Panc1 (cell line): Measurements from ENCODE around the gene TMC8.

Source experiments
- POLR2AphosphoS5 ChIP-seq: IDR thresholded peaks from 2 replicates; pipeline ENCODE4 v1.6.1; 2012; ENCODE audit warnings: mild to moderate bottlenecking, low read depth, low read length, moderate library complexity
- SIN3A ChIP-seq: IDR thresholded peaks from 2 replicates; pipeline ENCODE4 v1.6.1; 2012; ENCODE audit warnings: low read depth, mild to moderate bottlenecking, low read length, moderate library complexity, borderline replicate concordance; ENCODE audit not compliant: insufficient read depth
- TCF7L2 ChIP-seq: IDR thresholded peaks from 2 replicates; pipeline ENCODE4 v1.6.1; 2011; ENCODE audit warnings: mild to moderate bottlenecking, low read depth, low read length, inconsistent platforms
- TF ChIP-seq, protein P1 (sequence below): fragments of 450-650 bp; IDR thresholded peaks from 2 replicates; pipeline ENCODE4 v1.5.1; 2017; ENCODE audit warnings: mild to moderate bottlenecking
- TF ChIP-seq, protein P2 (sequence below), 2 experiments: IDR thresholded peaks; 2 replicates each; pipeline ENCODE4 v1.6.1; 2011 to 2012; ENCODE audit warnings: low read depth in 2 of 2, control low read depth in 1 of 2, low read length in 1 of 2, mild to moderate bottlenecking in 1 of 2, moderate library complexity in 1 of 2; ENCODE audit not compliant: insufficient read depth in 1 of 2

DNA sequence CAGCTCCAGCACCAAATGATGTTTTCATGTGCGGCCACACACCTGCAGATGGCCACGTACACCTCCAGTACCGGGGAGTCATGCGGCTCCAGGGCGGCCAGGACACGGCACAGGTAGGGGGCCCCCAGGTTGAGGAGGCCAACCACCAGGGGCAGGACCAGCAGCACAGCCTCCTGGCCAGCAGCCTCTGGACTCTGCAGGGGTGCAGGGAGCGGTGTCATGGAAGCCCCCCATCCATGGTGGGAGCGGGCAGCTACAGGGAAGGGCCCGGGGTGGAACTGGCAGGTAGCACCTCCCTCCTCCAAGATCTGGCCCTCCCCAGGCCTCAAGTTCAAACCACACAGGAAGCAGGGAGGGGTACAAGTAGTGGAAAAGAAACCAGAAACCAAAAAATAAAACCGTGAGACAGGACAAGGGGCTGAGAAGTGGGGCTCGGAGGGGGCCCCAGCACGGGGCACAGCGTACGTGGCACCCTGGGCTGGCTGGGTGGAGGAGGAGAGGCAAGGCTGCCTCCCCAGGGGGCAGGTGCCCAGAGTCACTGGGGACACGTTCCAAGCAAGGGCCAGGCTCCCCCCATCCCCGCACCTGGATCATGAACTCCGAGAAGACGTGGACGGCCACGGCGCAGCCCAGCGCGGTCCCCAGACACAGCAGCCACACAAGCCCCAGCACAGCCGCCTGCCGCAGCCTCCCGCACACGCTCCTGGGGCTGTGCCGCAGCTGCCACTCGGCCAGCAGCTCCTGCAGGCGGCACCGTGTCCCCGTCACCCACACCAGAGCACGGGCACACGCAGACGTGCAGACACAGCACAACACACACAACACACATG is 9.4 kb upstream of the TMC8 start:
- TF ChIP-seq, protein P1, sequence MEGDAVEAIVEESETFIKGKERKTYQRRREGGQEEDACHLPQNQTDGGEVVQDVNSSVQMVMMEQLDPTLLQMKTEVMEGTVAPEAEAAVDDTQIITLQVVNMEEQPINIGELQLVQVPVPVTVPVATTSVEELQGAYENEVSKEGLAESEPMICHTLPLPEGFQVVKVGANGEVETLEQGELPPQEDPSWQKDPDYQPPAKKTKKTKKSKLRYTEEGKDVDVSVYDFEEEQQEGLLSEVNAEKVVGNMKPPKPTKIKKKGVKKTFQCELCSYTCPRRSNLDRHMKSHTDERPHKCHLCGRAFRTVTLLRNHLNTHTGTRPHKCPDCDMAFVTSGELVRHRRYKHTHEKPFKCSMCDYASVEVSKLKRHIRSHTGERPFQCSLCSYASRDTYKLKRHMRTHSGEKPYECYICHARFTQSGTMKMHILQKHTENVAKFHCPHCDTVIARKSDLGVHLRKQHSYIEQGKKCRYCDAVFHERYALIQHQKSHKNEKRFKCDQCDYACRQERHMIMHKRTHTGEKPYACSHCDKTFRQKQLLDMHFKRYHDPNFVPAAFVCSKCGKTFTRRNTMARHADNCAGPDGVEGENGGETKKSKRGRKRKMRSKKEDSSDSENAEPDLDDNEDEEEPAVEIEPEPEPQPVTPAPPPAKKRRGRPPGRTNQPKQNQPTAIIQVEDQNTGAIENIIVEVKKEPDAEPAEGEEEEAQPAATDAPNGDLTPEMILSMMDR: no peak
- TF ChIP-seq POLR2AphosphoS5 (no peak), SIN3A (no peak), TCF7L2 (no peak)
- TF ChIP-seq, protein P2, sequence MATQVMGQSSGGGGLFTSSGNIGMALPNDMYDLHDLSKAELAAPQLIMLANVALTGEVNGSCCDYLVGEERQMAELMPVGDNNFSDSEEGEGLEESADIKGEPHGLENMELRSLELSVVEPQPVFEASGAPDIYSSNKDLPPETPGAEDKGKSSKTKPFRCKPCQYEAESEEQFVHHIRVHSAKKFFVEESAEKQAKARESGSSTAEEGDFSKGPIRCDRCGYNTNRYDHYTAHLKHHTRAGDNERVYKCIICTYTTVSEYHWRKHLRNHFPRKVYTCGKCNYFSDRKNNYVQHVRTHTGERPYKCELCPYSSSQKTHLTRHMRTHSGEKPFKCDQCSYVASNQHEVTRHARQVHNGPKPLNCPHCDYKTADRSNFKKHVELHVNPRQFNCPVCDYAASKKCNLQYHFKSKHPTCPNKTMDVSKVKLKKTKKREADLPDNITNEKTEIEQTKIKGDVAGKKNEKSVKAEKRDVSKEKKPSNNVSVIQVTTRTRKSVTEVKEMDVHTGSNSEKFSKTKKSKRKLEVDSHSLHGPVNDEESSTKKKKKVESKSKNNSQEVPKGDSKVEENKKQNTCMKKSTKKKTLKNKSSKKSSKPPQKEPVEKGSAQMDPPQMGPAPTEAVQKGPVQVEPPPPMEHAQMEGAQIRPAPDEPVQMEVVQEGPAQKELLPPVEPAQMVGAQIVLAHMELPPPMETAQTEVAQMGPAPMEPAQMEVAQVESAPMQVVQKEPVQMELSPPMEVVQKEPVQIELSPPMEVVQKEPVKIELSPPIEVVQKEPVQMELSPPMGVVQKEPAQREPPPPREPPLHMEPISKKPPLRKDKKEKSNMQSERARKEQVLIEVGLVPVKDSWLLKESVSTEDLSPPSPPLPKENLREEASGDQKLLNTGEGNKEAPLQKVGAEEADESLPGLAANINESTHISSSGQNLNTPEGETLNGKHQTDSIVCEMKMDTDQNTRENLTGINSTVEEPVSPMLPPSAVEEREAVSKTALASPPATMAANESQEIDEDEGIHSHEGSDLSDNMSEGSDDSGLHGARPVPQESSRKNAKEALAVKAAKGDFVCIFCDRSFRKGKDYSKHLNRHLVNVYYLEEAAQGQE (IDR thresholded peaks at IDR 0.05; ENCODE audit: insufficient read depth in 1 of 2, low read depth in 2 of 2, low read length in 1 of 2): no peak
